A549 (cell line): ENCODE data around the gene PPP3CA. TPM values are rescaled to one million over a fixed set of nuclear protein-coding genes. Genes with fewer than 3 reads are reported as not detected.

Experiments
- ATAC-seq, 2 experiments: fragments of 200-7000 bp in 1 of 2; fragments of >200 bp in 1 of 2; cut with Nextera tagmentation in 1 of 2; cut with Tn5 transposase in 1 of 2; 3 replicates each; pipeline versions ENCODE4 v1.8.0 to v1.9.1; 2018 to 2020; ENCODE audit warnings: mild to moderate bottlenecking in 1 of 2, moderate library complexity in 1 of 2
- CTCF ChIA-PET: fragments of 300-600 bp; sonication (Branson Sonifier 250); formaldehyde crosslinking; extraction: SDS; loops from one replicate; lab custom pipeline; 2021; ENCODE audit warnings: antibody characterized with exemption, inconsistent platforms; lab: Yijun Ruan, JAX
- POLR2A ChIA-PET: fragments of 350-600 bp; formaldehyde crosslinking; extraction: SDS; loops from one replicate; lab custom pipeline; 2021; ENCODE audit warnings: antibody characterized with exemption, inconsistent platforms; lab: Yijun Ruan, JAX
- DNase-seq, 2 experiments: peaks; one replicate each; pipeline versions ENCODE4 v3.0.0 to v3.0.0-alpha.2; 2011 to 2016; ENCODE audit warnings: low read depth in 1 of 2, low spot score in 1 of 2
- FAIRE-seq: peaks from 2 replicates; lab custom pipeline; 2011; peaks lifted over from hg19 to GRCh38; lab: Jason Lieb, UNC
- H3K27ac ChIP-seq, 2 experiments: fragments of >200 bp; sonication (Bioruptor Twin); formaldehyde crosslinking; 3 replicates each; pipeline ENCODE4 v1.5.1; 2016 to 2017
- H3K4me1 ChIP-seq: fragments of >200 bp; sonication (Bioruptor Twin); formaldehyde crosslinking; 3 replicates; pipeline ENCODE4 v1.6.1; 2016
- H3K4me2 ChIP-seq: fragments of >200 bp; sonication (Bioruptor Twin); formaldehyde crosslinking; 3 replicates; pipeline ENCODE4 v1.6.1; 2016
- H3K4me3 ChIP-seq: fragments of >200 bp; sonication (Bioruptor Twin); formaldehyde crosslinking; 3 replicates; pipeline ENCODE4 v1.5.1; 2016
- H3K9me3 ChIP-seq: fragments of >200 bp; sonication (Bioruptor Twin); formaldehyde crosslinking; 3 replicates; pipeline ENCODE4 v1.6.1; 2016
- BHLHE40 ChIP-seq: IDR thresholded peaks from 2 replicates; pipeline ENCODE4 v1.6.1; 2012; ENCODE audit warnings: low read depth, low read length, inconsistent platforms
- CBX2 ChIP-seq: fragments of 200-600 bp; sonication (generic); IDR thresholded peaks from 2 replicates; pipeline ENCODE4 v1.6.1; 2016; ENCODE audit warnings: low read depth, mild to moderate bottlenecking, borderline replicate concordance
- CBX8 ChIP-seq: fragments of 200-600 bp; sonication (generic); IDR thresholded peaks from 2 replicates; pipeline ENCODE4 v1.6.1; 2016
- CHD4 ChIP-seq: fragments of 200-600 bp; sonication (generic); IDR thresholded peaks from 2 replicates; pipeline ENCODE4 v1.6.1; 2016; ENCODE audit warnings: antibody characterized with exemption, mild to moderate bottlenecking, borderline replicate concordance
- CTCF ChIP-seq: fragments of >200 bp; sonication (Bioruptor Twin); formaldehyde crosslinking; IDR thresholded peaks from 3 replicates; pipeline ENCODE4 v1.5.1; 2016
- E2F6 ChIP-seq: IDR thresholded peaks from 2 replicates; pipeline ENCODE4 v1.6.1; 2012; ENCODE audit warnings: low read depth, borderline replicate concordance
- EP300 ChIP-seq, 2 experiments: fragments of >200 bp; sonication (Bioruptor Twin); formaldehyde crosslinking; IDR thresholded peaks; 2 replicates in 1 of 2; 3 replicates in 1 of 2; pipeline ENCODE4 v1.6.1; 2016 to 2017
- ESRRA ChIP-seq: fragments of 150-350 bp; IDR thresholded peaks from 2 replicates; pipeline ENCODE4 v1.6.1; 2014; ENCODE audit warnings: mild to moderate bottlenecking, low read length, borderline replicate concordance
- FOSL2 ChIP-seq, 2 experiments: fragments of 450-650 bp in 1 of 2; fragments of >200 bp in 1 of 2; sonication (Bioruptor Twin) in 1 of 2; formaldehyde crosslinking; IDR thresholded peaks; 2 replicates each; pipeline versions ENCODE4 v1.5.0 to v1.6.1; 2016 to 2020; ENCODE audit warnings: mild to moderate bottlenecking in 1 of 2, moderate library complexity in 1 of 2
- HDAC2 ChIP-seq: fragments of 200-600 bp; sonication (generic); IDR thresholded peaks from 2 replicates; pipeline ENCODE4 v1.6.1; 2016
- JUNB ChIP-seq: fragments of >200 bp; sonication (Bioruptor Twin); formaldehyde crosslinking; IDR thresholded peaks from 2 replicates; pipeline ENCODE4 v1.6.1; 2016
- MAX ChIP-seq: IDR thresholded peaks from 2 replicates; pipeline ENCODE4 v1.6.1; 2012
- MAZ ChIP-seq: fragments of 150-350 bp; IDR thresholded peaks from 2 replicates; pipeline ENCODE4 v1.6.1; 2014; ENCODE audit warnings: antibody characterized with exemption, low read depth, low read length, borderline replicate concordance
- MYC ChIP-seq: IDR thresholded peaks from 2 replicates; pipeline ENCODE4 v1.6.1; 2012; ENCODE audit warnings: mild to moderate bottlenecking, inconsistent platforms, low read length, improper control_type of control experiment, borderline replicate concordance
- PBX3 ChIP-seq: IDR thresholded peaks from 2 replicates; pipeline ENCODE4 v1.6.1; 2012
- RAD21 ChIP-seq, 2 experiments: fragments of >200 bp in 1 of 2; sonication (Bioruptor Twin) in 1 of 2; formaldehyde crosslinking in 1 of 2; IDR thresholded peaks in 1 of 2; conservative IDR thresholded peaks in 1 of 2; 2 replicates in 1 of 2; 3 replicates in 1 of 2; pipeline ENCODE4 v1.6.1; 2012 to 2018; ENCODE audit warnings: inconsistent platforms in 1 of 2
- RARB ChIP-seq: fragments of 250-450 bp; sonication (Bioruptor Pico); IDR thresholded peaks from 2 replicates; pipeline ENCODE4 v1.8.0; 2021; ENCODE audit warnings: mild to moderate bottlenecking, moderate library complexity
- REST ChIP-seq: fragments of 200-600 bp; sonication (generic); IDR thresholded peaks from 2 replicates; pipeline ENCODE4 v1.6.1; 2016; ENCODE audit warnings: antibody characterized with exemption, mild to moderate bottlenecking, moderate library complexity
- TFCP2L1 ChIP-seq: fragments of 250-450 bp; sonication (Bioruptor Pico); IDR thresholded peaks from 2 replicates; pipeline ENCODE4 v1.5.0; 2021; ENCODE audit warnings: mild to moderate bottlenecking
- TP53 ChIP-seq: fragments of 250-450 bp; sonication (Bioruptor Pico); IDR thresholded peaks from 2 replicates; pipeline ENCODE4 v1.5.0; 2021; ENCODE audit warnings: mild to moderate bottlenecking, moderate library complexity
- ZNF302 ChIP-seq: fragments of 250-450 bp; sonication (Bioruptor Pico); IDR thresholded peaks from 2 replicates; pipeline ENCODE4 v1.9.0; 2021; ENCODE audit warnings: inconsistent platforms, mild to moderate bottlenecking, moderate library complexity
- WGBS: methylation state at CpG from one replicate; pipeline ENCODE4 v1.1.6; 2017; ENCODE audit errors: missing lambda C conversion rate; 5-methylcytosine and 5-hydroxymethylcytosine counted together
- polyA plus RNA-seq, 4 experiments: library from polyadenylated mRNA; depleted of rRNA in 3 of 4; stranded (reverse); fragments of >200 nt; fragmentation: RNase III in 1 of 4; extraction: RNeasy Plus Mini Kit Qiagen cat#74134 plus additional on column Dnase treatment in 1 of 4; gene quantifications; 2 replicates in 3 of 4; 3 replicates in 1 of 4; pipeline ENCODE4 v1.2.3, GENCODE V29; 2011 to 2017

Gene PPP3CA
- polyA plus RNA-seq, 2 of the 4 experiments (the other 2 are of a cell fraction) = 21.4 to 42.4 TPM

- 100% methylated on average over 2 of the region's 2 CpGs for WGBS
- Histone ChIP-seq H3K9me3 (no peaks in the 10 kb centered on the region), H3K4me2 (no peak overlapping the region), H3K4me3 (no peak overlapping the region), H3K4me1 (no peaks in the 10 kb centered on the region), H3K27ac (no peak overlapping the region)
- POLR2A ChIA-PET = no interaction called here
- ATAC-seq (no peak), DNase-seq (no peak), FAIRE-seq (no peak)
- CTCF ChIA-PET = no interaction called here
- no peak for TF ChIP-seq E2F6
- no peak for TF ChIP-seq JUNB
Observed at GRCh38 chr4:101315041-101315440, 32.3 kb downstream of the PPP3CA start.

GRCh38 chr4:101309925-101310324 is 37.4 kb downstream of the PPP3CA start:
- FAIRE-seq = no peak
- peaks cover 33% of the 10 kb centered on the region; the same call in 2 of the 3 replicates for H3K4me1 ChIP-seq
- TF ChIP-seq RAD21 (conservative IDR thresholded peaks at IDR 0.05 in 1 of 2, IDR thresholded peaks at IDR 0.05 in 1 of 2) (no peak), CBX2 (no peak), RARB (CRISPR knock-in tag) (no peak), CTCF (no peak), PBX3 (no peak), REST (no peak), MAZ (no peak), FOSL2 (IDR thresholded peaks at IDR 0.05) (no peak), FOSL2 (CRISPR knock-in tag; IDR thresholded peaks at IDR 0.05) (no peak)
- POLR2A ChIA-PET = no interaction called here
- CTCF ChIA-PET = no interaction called here
- no peak overlapping the region for H3K4me2 ChIP-seq
- no peak overlapping the region for H3K27ac ChIP-seq
- ATAC-seq = no peak
- no peaks in the 10 kb centered on the region for H3K9me3 ChIP-seq
- 93% methylated on average over 4 of the region's 4 CpGs for WGBS
- no peak for DNase-seq
- H3K4me3 ChIP-seq = no peak overlapping the region

- 77% methylated on average over 2 of the region's 2 CpGs for WGBS
- Histone ChIP-seq H3K9me3 (no peaks in the 10 kb centered on the region), H3K4me2 (no peak overlapping the region), H3K4me3 (no peak overlapping the region), H3K27ac (no peak overlapping the region), H3K4me1 (peaks cover 37% of the 10 kb centered on the region; the same call in 2 of the 3 replicates)
- no peak for TF ChIP-seq RAD21 (conservative IDR thresholded peaks at IDR 0.05 in 1 of 2, IDR thresholded peaks at IDR 0.05 in 1 of 2)
- TF ChIP-seq MYC = no peak
- no peak for TF ChIP-seq BHLHE40
- TF ChIP-seq EP300 (IDR thresholded peaks at IDR 0.05) = no peak
- no peak for TF ChIP-seq JUNB
- no peak for TF ChIP-seq ZNF302 (CRISPR knock-in tag)
- no peak for TF ChIP-seq CHD4
- TF ChIP-seq CBX2 = no peak
- TF ChIP-seq HDAC2 = no peak
- no peak for TF ChIP-seq FOSL2 (IDR thresholded peaks at IDR 0.05)
- TF ChIP-seq FOSL2 (CRISPR knock-in tag; IDR thresholded peaks at IDR 0.05) = no peak
- TF ChIP-seq CBX8 = no peak
- no peak for TF ChIP-seq TP53 (CRISPR knock-in tag)
- no peak for TF ChIP-seq ESRRA
- no peak for TF ChIP-seq MAX
- no peak for TF ChIP-seq TFCP2L1 (CRISPR knock-in tag)
- ChIA-PET CTCF (no interaction called here), POLR2A (no interaction called here)
- ATAC-seq (no peak), DNase-seq (no peak), FAIRE-seq (no peak)
Observed at GRCh38 chr4:101307899-101308298, 39.4 kb downstream of the PPP3CA start.
